HG02943 (cell line): ENCODE results near the gene RAB4A.

Experiments used
- ATAC-seq: cut with Tn5 transposase; IDR thresholded peaks from one replicate; pipeline ENCODE4 v1.9.1; 2021; ENCODE audit warnings: mild to moderate bottlenecking, low read depth, moderate library complexity; ENCODE audit not compliant: unreplicated experiment

RAB4A gene

DNA sequence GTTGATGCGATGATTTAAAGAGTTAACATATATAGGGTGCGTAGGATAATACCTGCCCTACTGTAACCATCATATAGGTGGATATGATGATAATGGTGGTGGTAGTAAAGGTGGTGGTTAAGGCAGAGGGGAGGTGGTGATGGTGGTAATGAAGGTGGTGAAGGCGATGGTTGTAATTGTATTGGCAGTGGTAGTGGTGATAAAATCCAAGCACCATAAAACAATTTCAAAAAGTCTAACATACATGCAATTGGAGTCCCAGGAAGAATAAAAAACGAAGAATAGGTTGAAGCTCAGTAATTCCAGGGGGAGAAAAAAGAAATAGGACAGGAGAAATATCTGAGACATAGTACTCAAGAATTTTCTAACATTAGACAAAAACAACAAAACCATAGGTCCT is 27.3 kb upstream of the RAB4A start:
- ATAC-seq, result no peak

DNA sequence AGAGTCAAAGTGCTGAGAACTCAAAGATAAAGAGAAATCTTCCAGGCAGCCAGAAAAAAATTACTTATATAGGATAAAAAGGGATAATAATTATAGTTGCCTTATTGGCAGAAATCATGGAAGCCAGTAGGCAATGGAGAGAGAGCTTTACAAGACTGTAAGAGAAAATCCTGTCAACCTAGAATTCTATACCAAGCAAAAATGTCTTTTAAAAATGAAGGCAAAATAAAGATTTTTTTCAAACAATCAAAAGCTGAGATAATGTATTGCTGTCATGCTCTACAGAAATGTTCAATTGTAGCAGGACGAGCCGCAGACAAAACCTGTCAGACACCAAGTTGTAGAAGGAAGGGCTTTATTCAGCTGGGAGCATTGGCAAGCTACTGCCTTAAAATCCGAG is 26.8 kb upstream of the RAB4A start:
- ATAC-seq, result no peak

GRCh38 chr1:229247871-229248270 is 23.0 kb upstream of the RAB4A start:
- ATAC-seq, result no peak

- ATAC-seq, result no peak
These were observed 21.8 kb upstream of the RAB4A start for GRCh38 chr1:229248821-229249817.

DNA sequence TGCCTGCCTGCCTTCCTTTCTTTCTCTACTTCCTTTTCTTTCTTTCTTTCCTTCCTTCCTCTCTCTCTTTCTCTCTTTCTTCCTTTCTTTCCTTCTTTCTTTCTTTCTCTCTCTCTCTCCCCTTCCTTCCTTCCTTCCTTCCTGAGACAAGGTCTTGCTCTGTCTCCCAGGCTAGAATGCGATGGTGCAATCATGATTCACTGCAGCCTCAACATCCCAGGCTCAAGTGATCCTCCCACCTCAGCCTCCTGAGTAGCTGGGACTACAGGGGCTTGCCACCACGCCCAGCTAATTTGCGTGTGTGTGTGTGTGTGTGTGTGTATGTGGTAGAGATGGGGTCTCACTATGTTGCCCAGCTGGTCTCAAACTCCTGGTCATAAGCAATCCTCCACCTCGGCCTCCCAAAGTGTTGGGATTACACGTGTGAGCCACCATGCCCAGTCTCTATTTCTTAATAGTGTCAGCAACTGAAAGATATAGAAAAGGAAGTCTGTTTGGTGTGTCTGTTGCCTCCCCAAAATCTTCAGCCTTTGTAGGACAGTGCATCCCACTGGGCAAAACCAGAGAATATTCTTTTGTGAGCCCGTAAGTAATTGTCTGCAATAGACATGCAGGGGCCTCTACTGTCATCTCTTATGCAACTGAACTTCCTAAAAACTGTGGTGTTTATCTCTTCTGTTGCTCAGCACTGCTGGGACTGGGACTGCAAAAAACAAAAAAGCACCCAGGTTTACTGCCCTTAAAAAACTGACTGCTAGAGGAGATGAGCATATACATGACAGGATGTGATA is 20.9 kb upstream of the RAB4A start:
- ATAC-seq, result no peak

- ATAC-seq, result no peak
These were observed 19.7 kb upstream of the RAB4A start for GRCh38 chr1:229251185-229251584.

GRCh38 chr1:229252228-229252984 is 18.5 kb upstream of the RAB4A start:
- ATAC-seq, result no peak

GRCh38 chr1:229253151-229253974 is 17.5 kb upstream of the RAB4A start:
- ATAC-seq, result no peak

GRCh38 chr1:229254910-229255541 is 15.9 kb upstream of the RAB4A start:
- no peak for ATAC-seq

- ATAC-seq, result no peak
These were observed 12.7 kb upstream of the RAB4A start for GRCh38 chr1:229258031-229258756.

DNA sequence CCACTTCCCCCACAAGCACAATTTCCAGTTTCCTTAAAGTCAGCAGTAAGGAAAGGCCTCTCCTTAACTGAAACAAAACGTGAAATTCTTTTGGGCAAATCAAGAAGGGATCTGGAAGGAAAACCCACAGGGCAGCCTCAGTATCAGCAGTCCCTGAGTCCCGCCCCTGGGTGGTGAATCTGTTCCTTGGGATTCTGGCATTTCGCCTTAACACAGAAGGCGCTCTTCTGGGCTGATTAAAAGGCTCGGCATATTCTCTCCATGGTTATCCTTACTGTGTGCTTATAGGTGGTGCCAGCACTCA is 12.2 kb upstream of the RAB4A start:
- no peak for ATAC-seq

DNA sequence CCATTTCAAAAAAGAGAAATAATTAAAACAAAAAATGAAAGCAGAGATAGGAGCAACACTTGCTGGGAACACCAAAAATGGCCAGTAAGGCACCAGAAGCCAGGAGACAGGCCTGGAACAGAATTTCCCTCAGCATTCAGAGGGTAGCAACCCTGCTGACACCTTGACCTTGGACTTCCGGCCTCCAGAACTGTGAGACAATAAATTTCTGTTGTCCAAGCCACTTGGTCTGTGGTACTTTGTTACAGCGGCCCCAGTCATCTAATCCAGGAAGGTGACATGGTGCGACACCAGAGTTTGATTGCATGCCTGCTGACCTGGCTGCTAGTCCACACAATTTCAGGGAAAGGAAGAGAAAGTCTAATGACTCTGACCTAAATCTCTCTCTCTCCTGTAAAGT is 10.6 kb upstream of the RAB4A start:
- no peak for ATAC-seq

DNA sequence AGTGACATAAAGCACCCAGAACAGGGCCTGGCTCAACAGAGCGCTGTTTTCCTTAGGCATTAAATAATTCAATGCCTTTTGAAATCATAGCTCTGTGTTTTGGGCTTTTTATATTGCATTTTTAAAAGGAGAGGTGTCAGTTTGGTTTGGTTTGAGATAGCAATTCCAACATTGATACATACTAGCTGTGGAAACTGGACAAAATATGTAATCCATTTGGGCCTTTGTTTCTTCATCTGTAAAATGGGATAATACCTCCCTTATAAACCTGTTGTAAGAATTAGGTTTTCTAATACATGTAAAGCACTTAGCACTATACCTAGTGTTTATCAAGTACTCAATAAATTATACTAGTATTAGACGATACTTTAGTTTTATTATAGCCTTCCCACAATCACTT is 8.7 kb upstream of the RAB4A start:
- ATAC-seq, result no peak

DNA sequence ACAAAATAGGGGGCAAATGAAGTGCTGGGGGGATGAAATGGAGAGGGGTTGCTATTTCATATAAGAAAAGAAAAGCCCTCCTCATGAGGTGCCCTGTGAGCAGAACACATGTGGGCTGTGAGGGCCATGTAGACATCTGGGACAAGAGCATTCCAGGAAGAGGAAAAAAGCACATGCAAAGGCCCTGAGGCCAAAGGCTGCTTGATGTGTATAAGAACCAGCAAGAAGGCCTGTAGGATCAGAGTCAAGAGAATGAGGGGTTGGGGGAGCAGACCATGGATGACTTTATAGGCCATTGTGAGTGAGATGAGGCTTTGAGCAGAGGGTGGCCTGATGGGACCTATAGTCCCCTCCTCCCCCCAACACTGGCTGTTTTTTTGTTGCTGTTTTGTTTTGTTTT is 7.7 kb upstream of the RAB4A start:
- no peak for ATAC-seq

DNA sequence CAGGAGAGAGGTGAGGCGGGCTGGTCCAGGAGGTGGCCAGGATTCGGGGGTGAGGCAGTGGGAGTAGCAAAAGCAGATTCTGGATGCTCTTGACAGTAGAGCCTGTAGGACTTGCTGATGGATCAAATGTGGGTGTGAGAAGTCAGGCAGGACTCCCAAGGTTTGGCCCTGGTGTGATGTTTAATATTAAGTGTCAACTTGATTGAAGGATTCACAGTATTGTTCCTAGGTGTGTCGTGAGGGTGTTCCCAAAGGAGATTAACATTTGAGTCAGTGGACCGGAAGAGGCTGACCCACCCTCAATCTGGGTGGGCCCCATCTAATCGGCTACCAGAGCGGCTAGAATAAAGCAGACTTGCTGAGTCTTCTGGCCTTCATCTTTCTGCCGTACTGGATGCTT is 6.8 kb upstream of the RAB4A start:
- no peak for ATAC-seq

GRCh38 chr1:229264487-229264886 is 6.4 kb upstream of the RAB4A start:
- no peak for ATAC-seq

DNA sequence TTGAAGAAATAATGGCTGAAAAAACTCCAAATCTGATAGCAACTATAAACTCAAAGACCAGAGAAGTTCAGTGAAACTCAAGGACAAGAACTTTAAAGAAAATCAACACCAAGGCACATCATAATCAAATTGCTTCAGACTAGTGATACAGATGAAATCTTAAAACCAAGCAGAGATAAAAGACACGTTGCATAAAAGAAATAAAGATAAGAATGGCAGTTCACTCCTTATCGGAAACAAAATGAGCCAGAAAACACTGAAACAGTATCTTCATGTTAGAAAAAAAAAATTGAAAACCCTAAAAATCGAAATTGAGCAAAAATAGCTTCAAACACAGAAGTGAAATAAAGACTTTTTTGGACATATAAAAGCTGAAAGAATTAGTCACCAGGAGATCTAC is 4.6 kb upstream of the RAB4A start:
- no peak for ATAC-seq

DNA sequence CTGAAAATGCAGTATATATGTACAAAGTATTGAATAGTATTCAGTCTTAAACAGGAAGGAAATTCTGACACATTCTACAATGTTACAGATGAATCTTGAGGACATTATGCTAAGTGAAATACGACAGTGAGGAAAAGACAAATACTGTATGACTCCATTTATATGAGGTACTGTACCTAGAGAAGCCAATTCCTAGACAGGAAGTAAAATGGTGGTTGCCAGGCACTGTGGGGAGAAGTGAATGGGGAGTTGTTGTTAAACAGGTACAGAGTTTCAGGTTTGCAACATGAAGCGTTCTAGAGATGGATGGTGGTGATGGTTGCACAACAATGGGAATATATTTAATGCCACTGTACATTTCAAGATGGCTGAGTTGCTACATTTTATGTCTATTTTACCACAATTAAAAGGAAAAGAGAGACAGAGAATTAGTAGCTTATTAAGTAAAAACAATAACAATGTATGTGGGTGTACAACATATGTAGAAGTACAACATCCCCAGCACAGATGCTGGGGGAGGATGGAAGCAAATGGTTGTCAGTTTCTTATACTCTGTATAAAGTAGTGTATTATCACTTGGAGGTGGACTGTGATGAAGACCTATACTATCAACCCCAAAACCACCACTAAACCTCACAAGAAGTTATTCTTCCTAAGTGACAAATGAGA is 3.9 kb upstream of the RAB4A start:
- ATAC-seq, result no peak

- no peak for ATAC-seq
These were observed 2.4 kb upstream of the RAB4A start for GRCh38 chr1:229268505-229268904.
